Camera-type eye (tissue), 1 donor: ENCODE measurements around the gene ZNF681. TPM values are rescaled to one million over a fixed set of nuclear protein-coding genes. Genes with fewer than 3 reads are reported as not detected.

Experiments used
- total RNA-seq: library from RNA; depleted of rRNA; stranded (reverse); fragments of >200 nt; gene quantifications from one replicate; pipeline ENCODE4 v1.2.3, GENCODE V29; 2014

Gene ZNF681
- total RNA-seq: 9.7 TPM

DNA sequence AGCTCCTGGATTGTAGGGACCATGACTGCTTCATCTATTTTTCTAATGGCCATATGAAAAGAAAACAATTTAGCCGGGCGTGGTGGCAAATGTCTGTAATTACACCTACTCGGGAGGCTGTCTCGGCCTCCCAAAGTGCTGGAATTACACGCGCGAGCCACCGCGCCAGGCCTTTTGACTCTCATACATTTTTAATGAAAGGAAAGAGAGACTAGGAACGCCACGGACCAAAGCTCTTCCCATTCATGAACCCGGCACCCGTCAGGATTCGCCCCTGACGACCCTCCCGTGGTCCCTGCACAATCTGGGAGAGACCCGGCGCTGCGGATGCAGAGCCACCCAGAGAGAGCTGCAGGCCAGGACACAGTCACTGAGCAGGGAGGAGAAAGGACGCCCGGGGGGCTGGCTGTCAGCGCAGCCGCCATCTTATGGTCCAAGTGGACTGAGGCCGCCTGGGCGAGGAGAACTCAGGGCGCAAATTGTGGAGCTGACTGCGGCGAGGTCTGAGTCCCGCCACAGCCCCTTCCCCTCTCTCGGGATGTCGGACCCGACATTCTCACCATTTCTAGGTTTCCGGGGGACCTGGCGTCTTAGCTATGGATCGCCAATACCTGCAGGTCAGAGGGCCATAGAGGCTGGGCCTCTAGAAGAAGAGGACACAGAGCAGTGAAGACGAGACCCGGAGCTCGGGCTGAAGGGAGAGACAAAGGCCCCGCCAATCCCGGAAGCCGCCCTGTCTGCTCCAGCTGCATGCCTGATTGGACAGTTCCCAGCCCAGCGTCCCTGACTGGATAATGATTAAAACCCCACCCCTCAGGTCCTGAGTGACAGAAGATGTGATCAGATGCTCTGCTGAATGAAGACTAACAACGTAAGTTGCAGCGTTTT, at the start of gene ZNF681:
Gene ZNF681, minus strand, starts transcription at position 705 of the 888 bp plus-strand sequence. Its CDS starts 142 bp downstream, at position 563.

Other genes starting within 250 kb of the ZNF681 start
- 34.1 TPM for gene ZNF675, start 71.7 kb downstream of the ZNF681 start, total RNA-seq
- 9.9 TPM for gene ZNF726, start 156.0 kb upstream of the ZNF681 start, total RNA-seq